OCI-LY1 (cell line): ENCODE measurements around the gene GPR137C.
"Not testable (repeated sequence)": the region's sequence is repeated elsewhere in the genome, so short reads cannot be mapped to it uniquely, and the experiment has no call there.

ENCODE experiments used
- H2AFZ ChIP-seq: fragments of 200-600 bp; sonication (generic), shearing (Covaris generic); 2 replicates; pipeline ENCODE4 v1.6.0; 2014; ENCODE audit warnings: antibody characterized with exemption, mild to moderate bottlenecking, low read length
- H3F3A ChIP-seq: fragments of 200-600 bp; sonication (generic), shearing (Covaris generic); 2 replicates; pipeline ENCODE4 v1.6.0; 2014; ENCODE audit warnings: mild to moderate bottlenecking, antibody characterized with exemption, low read length, moderate library complexity; ENCODE audit not compliant: insufficient read depth
- H3K27ac ChIP-seq: fragments of 200-600 bp; sonication (generic); 2 replicates; pipeline ENCODE4 v1.5.1; 2014; ENCODE audit warnings: low read length, mixed run types, mild to moderate bottlenecking, low read depth; ENCODE audit not compliant: poor library complexity, severe bottlenecking
- H3K27me3 ChIP-seq: fragments of 200-600 bp; sonication (generic); 2 replicates; pipeline ENCODE4 v1.6.0; 2014; ENCODE audit warnings: antibody characterized with exemption, mild to moderate bottlenecking, low read length, moderate library complexity; ENCODE audit not compliant: insufficient read depth
- H3K36me3 ChIP-seq: fragments of 200-600 bp; sonication (generic); 2 replicates; pipeline ENCODE4 v1.6.1; 2014; ENCODE audit warnings: mild to moderate bottlenecking, antibody characterized with exemption, low read length, moderate library complexity, mixed read lengths; ENCODE audit not compliant: insufficient read depth
- H3K4me1 ChIP-seq: fragments of 200-600 bp; sonication (generic); 2 replicates; pipeline ENCODE4 v1.5.1; 2014; ENCODE audit warnings: mild to moderate bottlenecking, low read length, moderate library complexity; ENCODE audit not compliant: insufficient read depth, severe bottlenecking
- H3K4me2 ChIP-seq: fragments of 200-600 bp; sonication (generic), shearing (Covaris generic); 2 replicates; pipeline ENCODE4 v1.6.1; 2014; ENCODE audit warnings: low read length
- H3K4me3 ChIP-seq: fragments of 200-600 bp; sonication (generic); 2 replicates; pipeline ENCODE4 v1.5.1; 2014; ENCODE audit warnings: low read length, low read depth, mild to moderate bottlenecking, mixed read lengths; ENCODE audit not compliant: poor library complexity, severe bottlenecking
- H3K79me2 ChIP-seq: fragments of 200-600 bp; shearing (Covaris generic); 2 replicates; pipeline ENCODE4 v1.6.1; 2016; ENCODE audit warnings: mixed run types, low read length, mixed read lengths; ENCODE audit not compliant: insufficient read depth
- H3K9ac ChIP-seq: fragments of 200-600 bp; sonication (generic), shearing (Covaris generic); 2 replicates; pipeline ENCODE4 v1.6.1; 2014; ENCODE audit warnings: mild to moderate bottlenecking, low read length, mixed read lengths
- H3K9me2 ChIP-seq: fragments of 200-600 bp; sonication (generic), shearing (Covaris generic); 2 replicates; pipeline ENCODE4 v1.6.1; 2014; ENCODE audit warnings: low read depth, mild to moderate bottlenecking, low read length, mixed read lengths
- H3K9me3 ChIP-seq: fragments of 200-600 bp; shearing (Covaris generic); 2 replicates; pipeline ENCODE4 v1.6.1; 2014; ENCODE audit warnings: low read length, mixed read lengths
- H4K20me1 ChIP-seq: fragments of 200-600 bp; sonication (generic), shearing (Covaris generic); 2 replicates; pipeline ENCODE4 v1.6.0; 2016; ENCODE audit warnings: mild to moderate bottlenecking, low read length; ENCODE audit not compliant: insufficient read depth
- EZH2 ChIP-seq: fragments of 200-600 bp; sonication (generic), shearing (Covaris generic); IDR thresholded peaks from 2 replicates; pipeline ENCODE4 v1.8.0; 2017; ENCODE audit warnings: borderline replicate concordance, mixed run types, mild to moderate bottlenecking, antibody characterized with exemption, low read length, moderate library complexity, mixed read lengths
- TF ChIP-seq, protein P1 (sequence below): fragments of 200-600 bp; sonication (generic), shearing (Covaris generic); IDR thresholded peaks from 2 replicates; pipeline ENCODE4 v1.5.1; 2017; ENCODE audit warnings: mild to moderate bottlenecking, antibody characterized with exemption, low read length, moderate library complexity, mixed read lengths

Gene GPR137C

DNA sequence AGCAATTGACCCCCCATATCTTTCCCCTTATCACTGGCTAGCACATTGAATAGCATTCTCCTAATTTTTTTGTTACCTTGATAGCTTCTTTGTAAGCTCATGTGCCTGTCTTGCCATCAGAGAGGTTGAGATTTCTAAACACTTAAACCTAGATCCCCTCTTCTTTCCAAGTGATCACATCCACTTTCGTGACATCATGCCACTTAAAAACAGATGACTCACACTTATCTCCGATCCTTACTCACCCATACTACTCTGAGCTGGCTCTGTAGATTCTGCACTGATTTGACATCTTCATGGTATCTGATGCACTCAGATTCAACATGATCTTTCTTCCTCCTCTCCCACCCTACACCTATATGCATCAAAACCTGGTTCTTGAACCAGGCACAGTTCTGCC is 10.5 kb downstream of the GPR137C start:
- Histone ChIP-seq H3K4me2 (no peak overlapping the region), H3K9me2 (no peaks in the 10 kb centered on the region), H3K9ac (no peak overlapping the region), H3K36me3 (no peaks in the 10 kb centered on the region), H3K27ac (no peak overlapping the region), H3F3A (no peaks in the 10 kb centered on the region), H3K9me3 (no peaks in the 10 kb centered on the region), H3K27me3 (no peaks in the 10 kb centered on the region), H4K20me1 (no peaks in the 10 kb centered on the region), H2AFZ (no peak overlapping the region), H3K79me2 (no peaks in the 10 kb centered on the region), H3K4me3 (no peak overlapping the region), H3K4me1 (no peaks in the 10 kb centered on the region)
- no peak for TF ChIP-seq EZH2
- TF ChIP-seq, protein P1, sequence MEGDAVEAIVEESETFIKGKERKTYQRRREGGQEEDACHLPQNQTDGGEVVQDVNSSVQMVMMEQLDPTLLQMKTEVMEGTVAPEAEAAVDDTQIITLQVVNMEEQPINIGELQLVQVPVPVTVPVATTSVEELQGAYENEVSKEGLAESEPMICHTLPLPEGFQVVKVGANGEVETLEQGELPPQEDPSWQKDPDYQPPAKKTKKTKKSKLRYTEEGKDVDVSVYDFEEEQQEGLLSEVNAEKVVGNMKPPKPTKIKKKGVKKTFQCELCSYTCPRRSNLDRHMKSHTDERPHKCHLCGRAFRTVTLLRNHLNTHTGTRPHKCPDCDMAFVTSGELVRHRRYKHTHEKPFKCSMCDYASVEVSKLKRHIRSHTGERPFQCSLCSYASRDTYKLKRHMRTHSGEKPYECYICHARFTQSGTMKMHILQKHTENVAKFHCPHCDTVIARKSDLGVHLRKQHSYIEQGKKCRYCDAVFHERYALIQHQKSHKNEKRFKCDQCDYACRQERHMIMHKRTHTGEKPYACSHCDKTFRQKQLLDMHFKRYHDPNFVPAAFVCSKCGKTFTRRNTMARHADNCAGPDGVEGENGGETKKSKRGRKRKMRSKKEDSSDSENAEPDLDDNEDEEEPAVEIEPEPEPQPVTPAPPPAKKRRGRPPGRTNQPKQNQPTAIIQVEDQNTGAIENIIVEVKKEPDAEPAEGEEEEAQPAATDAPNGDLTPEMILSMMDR, result no peak

GRCh38 chr14:52568454-52568853 is 15.8 kb downstream of the GPR137C start:
- H3K9me2 ChIP-seq, H3K27me3 ChIP-seq, H3K79me2 ChIP-seq, H3K4me3 ChIP-seq, H3K9ac ChIP-seq, H3K4me2 ChIP-seq, H3K9me3 ChIP-seq, H3K36me3 ChIP-seq, H3K4me1 ChIP-seq, H2AFZ ChIP-seq, H3K27ac ChIP-seq, H4K20me1 ChIP-seq, H3F3A ChIP-seq: not testable (repeated sequence)

DNA sequence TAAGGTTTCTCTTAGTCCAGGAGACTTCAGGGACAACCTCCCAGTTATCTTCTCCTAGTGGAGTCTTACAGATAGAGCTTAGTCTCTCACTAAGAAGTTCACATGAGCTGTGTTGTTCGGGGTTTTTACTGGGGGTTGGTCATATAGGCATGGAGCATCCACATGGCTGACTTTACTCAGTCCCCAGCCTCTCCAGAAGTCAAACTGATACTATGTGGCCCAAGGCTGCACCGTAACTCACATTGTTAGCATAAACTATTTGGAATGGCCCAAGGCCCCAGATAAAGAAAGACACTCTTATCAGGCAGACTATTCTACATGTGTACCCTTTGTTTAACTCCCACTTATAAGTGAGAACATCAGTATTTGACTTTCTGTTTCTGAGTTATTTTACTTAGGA is 23.2 kb downstream of the GPR137C start:
- no peak overlapping the region for H3K9ac ChIP-seq
- no peaks in the 10 kb centered on the region for H3K9me3 ChIP-seq
- no peak overlapping the region for H3K27ac ChIP-seq
- H3F3A ChIP-seq, result peaks cover 4% of the 10 kb centered on the region; the same call in 1 of the 2 replicates
- no peaks in the 10 kb centered on the region for H3K27me3 ChIP-seq
- H3K9me2 ChIP-seq, result no peaks in the 10 kb centered on the region
- no peak overlapping the region for H2AFZ ChIP-seq
- no peak for TF ChIP-seq EZH2
- TF ChIP-seq, protein P1, result no peak
- H3K36me3 ChIP-seq, result no peaks in the 10 kb centered on the region
- no peaks in the 10 kb centered on the region for H3K79me2 ChIP-seq
- no peak overlapping the region for H3K4me2 ChIP-seq
- H4K20me1 ChIP-seq, result no peaks in the 10 kb centered on the region
- peaks cover 10% of the 10 kb centered on the region for H3K4me1 ChIP-seq
- H3K4me3 ChIP-seq, result no peak overlapping the region

DNA sequence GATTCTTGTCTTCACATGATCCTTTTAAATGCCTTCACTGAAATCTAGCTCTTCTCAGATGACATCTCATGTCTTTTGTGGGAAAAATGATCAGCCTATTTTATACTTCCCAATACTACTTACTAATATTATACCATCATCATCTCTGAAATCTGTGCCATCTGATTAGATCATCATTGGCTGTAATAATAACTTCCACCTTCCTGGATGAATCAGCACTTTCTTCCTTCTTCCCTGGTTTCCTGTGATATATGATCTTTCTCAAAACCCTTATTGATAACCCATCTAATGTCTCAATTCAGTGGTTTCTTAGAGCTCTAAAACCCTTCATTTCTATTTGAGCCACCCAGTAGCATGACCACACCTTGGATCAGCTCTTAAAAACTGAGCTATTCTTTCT is 30.9 kb downstream of the GPR137C start:
- no peak overlapping the region for H3K4me3 ChIP-seq
- no peaks in the 10 kb centered on the region for H3K9me2 ChIP-seq
- H3K27me3 ChIP-seq, result no peaks in the 10 kb centered on the region
- H3F3A ChIP-seq, result no peaks in the 10 kb centered on the region
- no peak overlapping the region for H3K27ac ChIP-seq
- TF ChIP-seq EZH2, result no peak
- TF ChIP-seq, protein P1, result no peak
- H3K36me3 ChIP-seq, result no peaks in the 10 kb centered on the region
- H3K4me1 ChIP-seq, result no peaks in the 10 kb centered on the region
- no peak overlapping the region for H3K4me2 ChIP-seq
- H3K9ac ChIP-seq, result no peak overlapping the region
- H4K20me1 ChIP-seq, result no peaks in the 10 kb centered on the region
- no peaks in the 10 kb centered on the region for H3K9me3 ChIP-seq
- no peaks in the 10 kb centered on the region for H3K79me2 ChIP-seq
- no peak overlapping the region for H2AFZ ChIP-seq
